Measurements from ENCODE around the gene LONP2.

GRCh38 chr16:48317614-48318315 lies 73.7 kb downstream of the LONP2 start:
- no peak for TF ChIP-seq POLR2A (IDR thresholded peaks at IDR 0.05; ENCODE audit: low read depth, low read length)
- no peak for TF ChIP-seq POLR2AphosphoS5 (IDR thresholded peaks at IDR 0.05; ENCODE audit: low read depth, low read length)

Measured in GM12892 (cell line).